ENCODE data around the gene DAAM2.

DNA sequence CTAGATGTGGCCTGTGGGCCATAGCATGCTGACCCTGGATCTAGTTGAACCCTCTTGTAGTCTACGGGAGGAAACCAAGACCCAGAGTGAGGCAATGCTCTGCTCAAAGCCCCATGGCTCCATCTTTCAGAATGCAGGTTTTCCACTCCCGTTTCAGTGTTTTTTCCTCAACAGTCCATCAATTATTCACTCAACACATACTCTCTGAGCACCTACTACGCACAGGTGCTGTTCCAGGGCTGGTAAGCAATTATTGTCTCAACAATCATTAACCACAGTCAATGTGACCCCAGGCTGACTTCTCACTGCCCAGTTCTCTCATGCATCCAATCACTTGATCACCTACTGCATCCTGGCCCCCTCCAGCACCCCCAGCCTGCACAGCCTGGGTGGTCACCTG lies 122.1 kb downstream of the DAAM2 start:
- TF ChIP-seq, protein P1, sequence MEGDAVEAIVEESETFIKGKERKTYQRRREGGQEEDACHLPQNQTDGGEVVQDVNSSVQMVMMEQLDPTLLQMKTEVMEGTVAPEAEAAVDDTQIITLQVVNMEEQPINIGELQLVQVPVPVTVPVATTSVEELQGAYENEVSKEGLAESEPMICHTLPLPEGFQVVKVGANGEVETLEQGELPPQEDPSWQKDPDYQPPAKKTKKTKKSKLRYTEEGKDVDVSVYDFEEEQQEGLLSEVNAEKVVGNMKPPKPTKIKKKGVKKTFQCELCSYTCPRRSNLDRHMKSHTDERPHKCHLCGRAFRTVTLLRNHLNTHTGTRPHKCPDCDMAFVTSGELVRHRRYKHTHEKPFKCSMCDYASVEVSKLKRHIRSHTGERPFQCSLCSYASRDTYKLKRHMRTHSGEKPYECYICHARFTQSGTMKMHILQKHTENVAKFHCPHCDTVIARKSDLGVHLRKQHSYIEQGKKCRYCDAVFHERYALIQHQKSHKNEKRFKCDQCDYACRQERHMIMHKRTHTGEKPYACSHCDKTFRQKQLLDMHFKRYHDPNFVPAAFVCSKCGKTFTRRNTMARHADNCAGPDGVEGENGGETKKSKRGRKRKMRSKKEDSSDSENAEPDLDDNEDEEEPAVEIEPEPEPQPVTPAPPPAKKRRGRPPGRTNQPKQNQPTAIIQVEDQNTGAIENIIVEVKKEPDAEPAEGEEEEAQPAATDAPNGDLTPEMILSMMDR (IDR thresholded peaks at IDR 0.05; ENCODE audit: low read depth, low read length, missing input control) = no peak
- TF ChIP-seq GABPA (IDR thresholded peaks at IDR 0.05 in 1 of 2, conservative IDR thresholded peaks at IDR 0.05 in 1 of 2) (no peak), FOXA1 (IDR thresholded peaks at IDR 0.05) (no peak), RAD21 (IDR thresholded peaks at IDR 0.05) (no peak), EGR1 (IDR thresholded peaks at IDR 0.05; ENCODE audit: low read depth in 2 of 2) (no peak)

Measured in liver (tissue), 3 donors.